Retinal pigment epithelial cell (primary cell): Measurements from ENCODE around the gene ECT2.

Experiments used
- DNase-seq: peaks from one replicate; pipeline ENCODE4 v3.0.0-alpha.2; 2010; ENCODE audit warnings: low read depth
- H3K4me3 ChIP-seq: 2 replicates; pipeline ENCODE4 v1.5.1; 2011; ENCODE audit warnings: mild to moderate bottlenecking, low read length, control low read depth, moderate library complexity
- TF ChIP-seq, protein P1 (sequence below): conservative IDR thresholded peaks from 2 replicates; pipeline ENCODE4 v1.5.1; 2011; ENCODE audit warnings: low read depth, low read length, control low read depth, inconsistent platforms

The ECT2 gene

DNA sequence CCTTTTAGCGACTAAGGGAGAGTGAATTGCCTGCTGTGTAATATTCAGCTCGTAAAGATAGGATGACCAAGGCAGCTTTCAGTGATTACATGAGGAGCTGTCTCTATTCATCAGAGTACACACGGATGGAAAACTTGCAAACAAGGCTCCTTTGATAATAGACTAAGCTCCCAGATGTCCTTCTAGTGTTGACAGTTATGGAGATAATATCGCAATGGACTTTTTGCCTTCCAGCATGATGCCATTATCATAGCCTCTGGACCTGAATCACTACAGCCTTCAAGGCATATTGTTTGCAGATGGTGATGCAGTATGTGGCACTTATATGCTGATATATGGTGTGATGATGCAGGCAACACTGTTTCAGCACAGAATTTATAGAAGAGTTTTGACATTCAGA is 93.9 kb downstream of the ECT2 start:
- DNase-seq = no peak
- TF ChIP-seq, protein P1, sequence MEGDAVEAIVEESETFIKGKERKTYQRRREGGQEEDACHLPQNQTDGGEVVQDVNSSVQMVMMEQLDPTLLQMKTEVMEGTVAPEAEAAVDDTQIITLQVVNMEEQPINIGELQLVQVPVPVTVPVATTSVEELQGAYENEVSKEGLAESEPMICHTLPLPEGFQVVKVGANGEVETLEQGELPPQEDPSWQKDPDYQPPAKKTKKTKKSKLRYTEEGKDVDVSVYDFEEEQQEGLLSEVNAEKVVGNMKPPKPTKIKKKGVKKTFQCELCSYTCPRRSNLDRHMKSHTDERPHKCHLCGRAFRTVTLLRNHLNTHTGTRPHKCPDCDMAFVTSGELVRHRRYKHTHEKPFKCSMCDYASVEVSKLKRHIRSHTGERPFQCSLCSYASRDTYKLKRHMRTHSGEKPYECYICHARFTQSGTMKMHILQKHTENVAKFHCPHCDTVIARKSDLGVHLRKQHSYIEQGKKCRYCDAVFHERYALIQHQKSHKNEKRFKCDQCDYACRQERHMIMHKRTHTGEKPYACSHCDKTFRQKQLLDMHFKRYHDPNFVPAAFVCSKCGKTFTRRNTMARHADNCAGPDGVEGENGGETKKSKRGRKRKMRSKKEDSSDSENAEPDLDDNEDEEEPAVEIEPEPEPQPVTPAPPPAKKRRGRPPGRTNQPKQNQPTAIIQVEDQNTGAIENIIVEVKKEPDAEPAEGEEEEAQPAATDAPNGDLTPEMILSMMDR = no peak
- H3K4me3 ChIP-seq = no peak overlapping the region

DNA sequence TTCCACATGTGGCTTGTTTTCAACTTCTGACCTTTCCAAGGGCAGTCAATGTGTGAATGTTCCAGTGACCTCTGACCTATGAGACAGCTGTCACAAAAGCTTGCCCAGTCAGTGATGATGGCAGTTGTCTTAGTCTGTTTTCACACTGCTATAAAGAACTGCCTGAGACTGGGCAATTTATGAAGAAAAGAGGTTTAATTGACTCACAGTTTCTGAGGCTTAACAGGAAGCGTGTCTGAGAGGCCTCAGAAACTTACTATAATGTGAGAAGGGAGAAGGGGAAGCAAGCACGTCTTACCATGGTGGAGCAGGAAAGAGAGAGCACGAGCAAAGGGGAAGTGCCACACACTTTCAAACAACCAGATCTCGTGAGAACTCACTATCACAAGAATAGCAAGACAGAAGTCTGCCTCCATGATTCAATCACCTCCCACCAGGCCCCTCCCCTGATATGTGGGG is 95.6 kb downstream of the ECT2 start:
- no peak overlapping the region for H3K4me3 ChIP-seq
- no peak for DNase-seq
- TF ChIP-seq, protein P1 = no peak

DNA sequence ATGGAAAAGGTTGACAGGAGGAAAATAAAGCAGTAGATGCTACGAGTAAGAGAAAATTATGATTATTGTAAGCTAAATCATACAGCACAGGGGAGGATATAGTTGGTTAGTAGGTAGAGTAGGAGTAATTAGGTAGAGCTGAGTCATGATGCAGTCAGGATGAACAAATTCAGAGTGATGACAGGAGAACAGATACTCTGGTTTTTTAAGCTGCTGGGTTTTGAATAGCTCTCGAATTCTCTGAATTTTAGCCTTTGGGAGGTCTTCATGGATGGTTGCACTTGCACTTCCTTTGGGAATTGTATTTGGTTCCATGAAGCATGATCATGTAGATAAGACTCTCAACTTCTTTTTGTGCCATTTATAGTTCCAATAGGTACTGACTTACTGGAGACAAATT is 96.2 kb downstream of the ECT2 start:
- no peak for DNase-seq
- no peak overlapping the region for H3K4me3 ChIP-seq
- TF ChIP-seq, protein P1 = no peak

DNA sequence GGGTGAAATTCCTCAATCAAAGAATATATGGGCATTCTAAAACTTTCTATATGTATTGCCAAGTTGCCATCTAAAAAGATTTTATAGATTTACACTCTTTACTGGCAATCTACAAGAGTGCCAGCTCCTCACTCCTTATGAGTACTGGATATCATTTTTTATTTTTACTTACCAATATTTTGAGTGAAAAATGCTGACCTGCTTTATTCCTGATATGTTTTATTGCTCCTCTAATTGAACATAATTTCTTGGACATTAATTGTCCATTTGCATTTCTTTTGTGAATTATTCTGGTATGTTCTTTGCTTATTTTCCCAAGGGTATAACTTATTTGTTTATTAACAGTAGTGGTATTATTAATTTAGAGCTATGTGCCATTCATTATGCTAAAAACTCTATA is 96.8 kb downstream of the ECT2 start:
- TF ChIP-seq, protein P1 = no peak
- no peak for DNase-seq
- H3K4me3 ChIP-seq = no peak overlapping the region

DNA sequence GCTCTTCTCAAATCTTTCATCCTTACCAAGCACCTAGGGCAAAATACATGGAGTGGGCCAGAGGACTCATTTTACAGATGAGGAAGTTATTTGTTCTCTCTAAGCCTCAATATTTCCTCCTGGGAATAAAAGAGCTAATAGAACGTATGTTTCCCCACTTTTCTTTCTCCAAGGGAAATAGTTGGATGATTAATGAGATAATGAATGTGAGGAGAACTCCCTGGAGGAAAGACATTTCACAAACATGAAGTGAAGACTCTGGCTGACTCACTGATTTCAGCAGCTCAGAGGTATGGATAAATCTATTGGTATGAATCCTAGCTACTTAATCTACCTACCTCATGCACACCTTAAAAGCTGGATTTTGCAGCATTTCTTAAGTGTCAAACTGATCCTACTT is 98.4 kb downstream of the ECT2 start:
- H3K4me3 ChIP-seq = no peak overlapping the region
- DNase-seq = no peak
- TF ChIP-seq, protein P1 = no peak

DNA sequence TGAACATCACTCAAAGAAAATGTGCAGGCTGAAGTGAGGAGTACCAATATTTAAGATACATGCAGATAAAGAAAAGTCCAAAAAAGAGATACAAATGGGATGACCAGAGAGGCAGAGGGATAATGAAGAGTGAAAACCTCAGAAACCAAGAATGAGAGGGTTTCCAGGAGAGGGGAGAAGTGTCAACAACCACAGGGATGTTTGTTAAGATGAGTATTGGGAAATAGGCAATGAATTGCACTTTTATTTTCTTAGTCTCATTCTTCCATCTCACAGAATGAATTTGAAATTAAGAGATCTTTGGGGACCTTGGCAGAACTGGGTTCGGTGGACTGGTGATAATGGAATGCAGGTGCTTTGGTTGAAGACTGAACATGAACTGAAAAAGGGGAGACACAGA is 102.5 kb downstream of the ECT2 start:
- DNase-seq = no peak
- no peak overlapping the region for H3K4me3 ChIP-seq
- TF ChIP-seq, protein P1 = no peak

DNA sequence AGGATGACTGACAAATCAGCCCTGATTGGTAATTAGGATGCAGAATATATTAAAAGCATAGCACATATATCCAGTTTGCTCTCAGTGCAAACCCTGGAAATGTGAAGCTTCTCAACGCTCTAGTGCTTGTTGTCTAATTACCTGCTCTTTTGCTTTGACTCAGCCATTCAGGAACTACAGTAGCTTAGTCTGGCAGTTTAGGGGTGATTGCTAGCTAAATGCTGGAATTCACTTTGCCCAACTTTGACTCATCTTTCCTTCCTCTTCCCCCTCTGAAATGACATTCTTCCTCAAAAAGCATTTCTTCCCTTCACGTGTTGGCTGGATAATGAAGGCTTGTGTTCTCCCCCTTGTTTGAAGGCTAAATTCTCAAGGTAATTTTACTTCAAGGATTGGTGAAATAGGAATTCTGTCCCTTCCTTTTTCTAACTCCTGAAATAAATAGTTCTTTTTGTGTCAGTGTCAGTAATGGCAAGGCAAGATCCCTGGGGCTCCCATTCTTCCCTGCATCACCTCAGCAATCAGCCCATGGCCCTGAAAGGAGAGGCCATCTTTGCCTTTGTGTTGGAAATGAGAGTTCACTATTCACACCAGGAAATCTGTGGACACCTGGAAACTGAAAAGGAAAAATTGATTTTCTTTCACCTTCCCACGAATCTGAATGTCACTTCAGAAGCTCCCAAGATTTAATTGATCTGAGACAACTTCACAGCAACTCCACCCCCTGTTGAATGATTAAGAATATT is 103.6 kb downstream of the ECT2 start:
- no peak for DNase-seq
- TF ChIP-seq, protein P1 = no peak
- no peak overlapping the region for H3K4me3 ChIP-seq
